GM12878 (cell line): ENCODE results near the gene CFB. TPM values are rescaled to one million over a fixed set of nuclear protein-coding genes. Genes with fewer than 3 reads are reported as not detected.

Experiments
- ATAC-seq: fragments of 200-7000 bp; cut with Tn5 transposase; 3 replicates; pipeline ENCODE4 v1.9.1; 2020; ENCODE audit warnings: mild to moderate bottlenecking, moderate library complexity
- BruUV-seq: library from RNA; stranded (reverse); fragments of 400-500 nt; replicated peaks from 2 replicates; lab custom pipeline; 2021; lab: Mats Ljungman, UMichigan
- CTCF ChIA-PET: fragments of 300-600 bp; sonication (Branson Sonifier 250); formaldehyde crosslinking; extraction: SDS; loops from one replicate; lab custom pipeline; 2021; ENCODE audit warnings: inconsistent platforms; lab: Yijun Ruan, JAX
- POLR2A ChIA-PET: fragments of 350-600 bp; formaldehyde crosslinking; extraction: SDS; loops from one replicate; lab custom pipeline; 2021; ENCODE audit warnings: inconsistent platforms; lab: Charles Lee
- RAD21 ChIA-PET: fragments of 300-600 bp; sonication (Branson Sonifier 250); formaldehyde crosslinking; loops from one replicate; lab custom pipeline; 2023; ENCODE audit warnings: antibody characterized with exemption; ENCODE audit not compliant: unreplicated experiment; lab: Charles Lee
- SMC1A ChIA-PET: fragments of 300-600 bp; sonication (Branson Sonifier 250); formaldehyde crosslinking; loops from one replicate; lab custom pipeline; 2023; ENCODE audit not compliant: unreplicated experiment, uncharacterized antibody; lab: Charles Lee
- DNase-seq: peaks from one replicate; pipeline ENCODE4 v3.0.0-alpha.2; 2011; ENCODE audit warnings: low read depth, low spot score
- FAIRE-seq: peaks from 3 replicates; lab custom pipeline; 2011; peaks lifted over from hg19 to GRCh38; lab: Jason Lieb, UNC
- H2AFZ ChIP-seq: 2 replicates; pipeline ENCODE4 v1.6.0; 2011; ENCODE audit warnings: low read depth, low read length, control low read depth; ENCODE audit not compliant: control insufficient read depth
- H3K27ac ChIP-seq: 2 replicates; pipeline ENCODE4 v1.5.1; 2011; ENCODE audit warnings: control low read depth; ENCODE audit not compliant: control insufficient read depth, insufficient read depth
- H3K27me3 ChIP-seq, 2 experiments: replicated peaks in 1 of 2; 2 replicates each; pipeline versions ENCODE4 v1.6.0 to v1.6.1; 2011; ENCODE audit warnings: low read length in 1 of 2; ENCODE audit not compliant: control insufficient read depth in 2 of 2, insufficient read depth in 2 of 2
- H3K36me3 ChIP-seq, 2 experiments: 2 replicates each; pipeline ENCODE4 v1.5.1; 2011; ENCODE audit warnings: low read length in 1 of 2; ENCODE audit not compliant: control insufficient read depth in 2 of 2, insufficient read depth in 2 of 2
- H3K4me1 ChIP-seq: 2 replicates; pipeline ENCODE4 v1.6.1; 2011; ENCODE audit warnings: mild to moderate bottlenecking, low read length, moderate library complexity, mixed read lengths; ENCODE audit not compliant: control insufficient read depth, insufficient read depth
- H3K4me2 ChIP-seq: 2 replicates; pipeline ENCODE4 v1.6.0; 2011; ENCODE audit warnings: control low read depth; ENCODE audit not compliant: control insufficient read depth, insufficient read depth
- H3K4me3 ChIP-seq: fragments of 200-600 bp; sonication (generic); 2 replicates; pipeline ENCODE4 v1.5.1; 2016
- H3K79me2 ChIP-seq: 2 replicates; pipeline ENCODE4 v1.6.0; 2011; ENCODE audit warnings: low read length; ENCODE audit not compliant: control insufficient read depth, insufficient read depth
- H3K9ac ChIP-seq: 2 replicates; pipeline ENCODE4 v1.8.0; 2011; ENCODE audit warnings: low read length, control low read depth, mixed read lengths; ENCODE audit not compliant: control insufficient read depth, insufficient read depth
- H3K9me3 ChIP-seq: replicated peaks from 3 replicates; pipeline ENCODE4 v1.5.1; 2011; ENCODE audit warnings: mild to moderate bottlenecking, low read length; ENCODE audit not compliant: control insufficient read depth, insufficient read depth
- H4K20me1 ChIP-seq: 2 replicates; pipeline ENCODE4 v1.6.0; 2011; ENCODE audit not compliant: control insufficient read depth, insufficient read depth
- CEBPB ChIP-seq, 2 experiments: fragments of 150-350 bp in 1 of 2; IDR thresholded peaks; 2 replicates each; pipeline ENCODE4 v1.6.1; 2012 to 2014; ENCODE audit warnings: low read depth in 2 of 2, low read length in 2 of 2, borderline replicate concordance in 1 of 2, inconsistent platforms in 1 of 2
- HCFC1 ChIP-seq: fragments of 150-350 bp; IDR thresholded peaks from 2 replicates; pipeline ENCODE4 v1.6.1; 2014; ENCODE audit warnings: low read length
- RAD21 ChIP-seq: IDR thresholded peaks from 2 replicates; pipeline ENCODE4 v1.6.1; 2011; ENCODE audit warnings: mild to moderate bottlenecking, low read depth, low read length, moderate library complexity; ENCODE audit not compliant: insufficient read depth
- SMAD1 ChIP-seq: fragments of 450-650 bp; IDR thresholded peaks from 2 replicates; pipeline ENCODE4 v1.6.1; 2018; ENCODE audit warnings: mild to moderate bottlenecking, low read depth; ENCODE audit not compliant: partially characterized antibody
- SUPT20H ChIP-seq: IDR thresholded peaks from 2 replicates; pipeline ENCODE4 v1.6.1; 2011; ENCODE audit warnings: low read depth, mild to moderate bottlenecking, low read length, moderate library complexity, borderline replicate concordance; ENCODE audit not compliant: control insufficient read depth
- WGBS: methylation state at CpG from one replicate; pipeline ENCODE4 v1.1.6; 2016; ENCODE audit warnings: low lambda C conversion rate; ENCODE audit not compliant: insufficient replicate concordance, insufficient coverage; ENCODE audit errors: missing lambda C conversion rate; 5-methylcytosine and 5-hydroxymethylcytosine counted together
- in situ Hi-C: fragments of 300-500 bp; cut with MboI; formaldehyde crosslinking; loops from 9 replicates; pipeline ENCODE4 v1.14.3; 2018; ENCODE audit warnings: mixed read lengths
- intact Hi-C: fragments of 100-400 bp; cut with micrococcal nuclease; formaldehyde crosslinking; loops from one replicate; pipeline ENCODE4 v1.14.2; 2022; ENCODE audit not compliant: unreplicated experiment
- polyA plus RNA-seq, 11 experiments: library from polyadenylated mRNA; depleted of rRNA in 4 of 11; unstranded in 6 of 11; stranded (reverse) in 5 of 11; fragments of >200 nt; fragmentation: Nextera tagmentation in 4 of 11; fragmentation: Illumina TruSeq in 1 of 11; extraction: Ambion mirVana in 4 of 11; extraction: Trizol in 1 of 11; gene quantifications; 1 replicate in 1 of 11; 2 replicates in 10 of 11; pipeline versions ENCODE4 v1.2.1 to v1.2.3, GENCODE V29; 2011 to 2016; ENCODE audit warnings: inconsistent platforms in 2 of 11, missing spikeins in 2 of 11, low read depth in 1 of 11
- total RNA-seq, 4 experiments: library from RNA; depleted of rRNA in 3 of 4; stranded (reverse); fragments of >200 nt in 3 of 4; fragmentation: Illumina TruSeq in 1 of 4; extraction: Trizol in 1 of 4; gene quantifications; 2 replicates each; pipeline versions ENCODE4 v1.2.1 to v1.2.3, GENCODE V29; 2013 to 2021
- TF ChIP-seq, protein P1 (sequence below): IDR thresholded peaks from 2 replicates; pipeline ENCODE4 v1.6.1; 2011; ENCODE audit warnings: borderline replicate concordance, low read depth, mild to moderate bottlenecking, moderate library complexity, mixed read lengths, low read length; ENCODE audit not compliant: insufficient read depth; ENCODE audit errors: extremely low read length
- TF ChIP-seq, protein P2 (sequence below): fragments of 450-650 bp; IDR thresholded peaks from 2 replicates; pipeline ENCODE4 v1.6.1; 2018; ENCODE audit warnings: borderline replicate concordance, mild to moderate bottlenecking; ENCODE audit not compliant: partially characterized antibody
- TF ChIP-seq, protein P3 (sequence below): fragments of 450-650 bp; formaldehyde crosslinking; IDR thresholded peaks from 2 replicates; pipeline ENCODE4 v1.5.0; 2022; ENCODE audit warnings: mild to moderate bottlenecking, missing genetic modification characterization
- TF ChIP-seq, protein P4 (sequence below): IDR thresholded peaks from 2 replicates; pipeline ENCODE4 v1.6.1; 2012; ENCODE audit warnings: mild to moderate bottlenecking, low read depth, low read length

CFB gene
- total and polyA plus RNA-seq, 10 of the 15 experiments (the other 5 are each of a cell fraction or from before 2014, with no cell fraction given): 0.09 to 1.7 (median 0.44) TPM; not detected in 7

DNA sequence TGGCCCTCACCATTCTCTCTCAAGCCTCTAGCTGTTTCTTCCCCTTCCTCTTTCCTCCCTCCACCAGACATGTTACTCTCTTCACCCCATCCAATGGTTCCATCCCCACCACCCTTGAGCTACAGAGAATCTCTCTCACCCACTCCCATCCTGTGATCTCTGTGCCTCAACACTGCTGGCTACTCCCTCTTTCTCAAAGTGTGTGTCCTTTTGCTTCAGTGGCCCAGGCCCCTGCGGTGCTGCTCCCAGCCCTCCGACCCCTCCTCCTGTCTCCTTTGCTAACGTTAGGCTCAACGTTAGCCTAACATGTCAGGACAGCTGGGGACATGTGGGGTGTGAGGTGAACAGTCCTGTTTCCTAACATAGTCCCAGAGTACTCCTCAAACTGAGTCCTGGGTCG, 7.0 kb downstream of the CFB start:
- no peaks in the 10 kb centered on the region for H3K4me1 ChIP-seq
- H3K4me3 ChIP-seq: no peak overlapping the region
- H4K20me1 ChIP-seq: no peaks in the 10 kb centered on the region
- ChIA-PET CTCF (interaction anchor here (0.6 to 3.3 kb wide), 12 partner anchors 10 to 407 kb away, joined by 3 to 16 read pairs (median 4); partner anchors contain the start of genes DXO and ZBTB12), SMC1A (interaction anchor here (1.2 to 1.3 kb wide), 3 partner anchors 13 to 114 kb away, joined by 3 to 8 read pairs (median 4); no protein-coding TSS in a partner anchor), RAD21 (interaction anchor here (0.8 to 1.1 kb wide), 3 partner anchors 19 to 63 kb away, joined by 3 to 4 read pairs (median 3); partner anchors contain the start of gene DXO), POLR2A (interaction anchor here (0.5 to 0.6 kb wide), 2 partner anchors 35 to 233 kb away, joined by 4 read pairs; no protein-coding TSS in a partner anchor)
- no TSS peak for BruUV-seq
- H3K27ac ChIP-seq: no peak overlapping the region
- intact Hi-C loops: no loop called here
- H3K27me3 ChIP-seq: no peaks in the 10 kb centered on the region
- H3K9me3 ChIP-seq: no peaks in the 10 kb centered on the region
- H3K36me3 ChIP-seq: peaks cover 8 to 21% of the 10 kb centered on the region in 2 experiments
- FAIRE-seq (no peak), DNase-seq (no peak), ATAC-seq (no peak)
- H3K79me2 ChIP-seq: peaks cover 4% of the 10 kb centered on the region; the same call in 1 of the 2 replicates
- H3K9ac ChIP-seq: no peak overlapping the region
- 68% methylated on average over 5 of the region's 5 CpGs for WGBS
- in situ Hi-C loops: no loop called here
- H2AFZ ChIP-seq: no peak overlapping the region
- H3K4me2 ChIP-seq: no peak overlapping the region
- no peak for TF ChIP-seq CEBPB (IDR thresholded peaks at IDR 0.05; ENCODE audit: borderline replicate concordance in 1 of 2, low read depth in 2 of 2, low read length in 2 of 2)
- TF ChIP-seq, protein P1, sequence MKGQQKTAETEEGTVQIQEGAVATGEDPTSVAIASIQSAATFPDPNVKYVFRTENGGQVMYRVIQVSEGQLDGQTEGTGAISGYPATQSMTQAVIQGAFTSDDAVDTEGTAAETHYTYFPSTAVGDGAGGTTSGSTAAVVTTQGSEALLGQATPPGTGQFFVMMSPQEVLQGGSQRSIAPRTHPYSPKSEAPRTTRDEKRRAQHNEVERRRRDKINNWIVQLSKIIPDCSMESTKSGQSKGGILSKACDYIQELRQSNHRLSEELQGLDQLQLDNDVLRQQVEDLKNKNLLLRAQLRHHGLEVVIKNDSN: no peak
- no peak for TF ChIP-seq SMAD1
- TF ChIP-seq SUPT20H: no peak
- TF ChIP-seq RAD21: no peak
- TF ChIP-seq HCFC1: no peak
- TF ChIP-seq, protein P2, sequence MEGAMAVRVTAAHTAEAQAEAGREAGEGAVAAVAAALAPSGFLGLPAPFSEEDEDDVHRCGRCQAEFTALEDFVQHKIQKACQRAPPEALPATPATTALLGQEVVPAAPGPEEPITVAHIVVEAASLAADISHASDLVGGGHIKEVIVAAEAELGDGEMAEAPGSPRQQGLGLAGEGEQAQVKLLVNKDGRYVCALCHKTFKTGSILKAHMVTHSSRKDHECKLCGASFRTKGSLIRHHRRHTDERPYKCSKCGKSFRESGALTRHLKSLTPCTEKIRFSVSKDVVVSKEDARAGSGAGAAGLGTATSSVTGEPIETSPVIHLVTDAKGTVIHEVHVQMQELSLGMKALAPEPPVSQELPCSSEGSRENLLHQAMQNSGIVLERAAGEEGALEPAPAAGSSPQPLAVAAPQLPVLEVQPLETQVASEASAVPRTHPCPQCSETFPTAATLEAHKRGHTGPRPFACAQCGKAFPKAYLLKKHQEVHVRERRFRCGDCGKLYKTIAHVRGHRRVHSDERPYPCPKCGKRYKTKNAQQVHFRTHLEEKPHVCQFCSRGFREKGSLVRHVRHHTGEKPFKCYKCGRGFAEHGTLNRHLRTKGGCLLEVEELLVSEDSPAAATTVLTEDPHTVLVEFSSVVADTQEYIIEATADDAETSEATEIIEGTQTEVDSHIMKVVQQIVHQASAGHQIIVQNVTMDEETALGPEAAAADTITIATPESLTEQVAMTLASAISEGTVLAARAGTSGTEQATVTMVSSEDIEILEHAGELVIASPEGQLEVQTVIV: no peak
- TF ChIP-seq, protein P3, sequence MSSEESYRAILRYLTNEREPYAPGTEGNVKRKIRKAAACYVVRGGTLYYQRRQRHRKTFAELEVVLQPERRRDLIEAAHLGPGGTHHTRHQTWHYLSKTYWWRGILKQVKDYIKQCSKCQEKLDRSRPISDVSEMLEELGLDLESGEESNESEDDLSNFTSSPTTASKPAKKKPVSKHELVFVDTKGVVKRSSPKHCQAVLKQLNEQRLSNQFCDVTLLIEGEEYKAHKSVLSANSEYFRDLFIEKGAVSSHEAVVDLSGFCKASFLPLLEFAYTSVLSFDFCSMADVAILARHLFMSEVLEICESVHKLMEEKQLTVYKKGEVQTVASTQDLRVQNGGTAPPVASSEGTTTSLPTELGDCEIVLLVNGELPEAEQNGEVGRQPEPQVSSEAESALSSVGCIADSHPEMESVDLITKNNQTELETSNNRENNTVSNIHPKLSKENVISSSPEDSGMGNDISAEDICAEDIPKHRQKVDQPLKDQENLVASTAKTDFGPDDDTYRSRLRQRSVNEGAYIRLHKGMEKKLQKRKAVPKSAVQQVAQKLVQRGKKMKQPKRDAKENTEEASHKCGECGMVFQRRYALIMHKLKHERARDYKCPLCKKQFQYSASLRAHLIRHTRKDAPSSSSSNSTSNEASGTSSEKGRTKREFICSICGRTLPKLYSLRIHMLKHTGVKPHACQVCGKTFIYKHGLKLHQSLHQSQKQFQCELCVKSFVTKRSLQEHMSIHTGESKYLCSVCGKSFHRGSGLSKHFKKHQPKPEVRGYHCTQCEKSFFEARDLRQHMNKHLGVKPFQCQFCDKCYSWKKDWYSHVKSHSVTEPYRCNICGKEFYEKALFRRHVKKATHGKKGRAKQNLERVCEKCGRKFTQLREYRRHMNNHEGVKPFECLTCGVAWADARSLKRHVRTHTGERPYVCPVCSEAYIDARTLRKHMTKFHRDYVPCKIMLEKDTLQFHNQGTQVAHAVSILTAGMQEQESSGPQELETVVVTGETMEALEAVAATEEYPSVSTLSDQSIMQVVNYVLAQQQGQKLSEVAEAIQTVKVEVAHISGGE (CRISPR knock-in tag): no peak
- TF ChIP-seq, protein P4, sequence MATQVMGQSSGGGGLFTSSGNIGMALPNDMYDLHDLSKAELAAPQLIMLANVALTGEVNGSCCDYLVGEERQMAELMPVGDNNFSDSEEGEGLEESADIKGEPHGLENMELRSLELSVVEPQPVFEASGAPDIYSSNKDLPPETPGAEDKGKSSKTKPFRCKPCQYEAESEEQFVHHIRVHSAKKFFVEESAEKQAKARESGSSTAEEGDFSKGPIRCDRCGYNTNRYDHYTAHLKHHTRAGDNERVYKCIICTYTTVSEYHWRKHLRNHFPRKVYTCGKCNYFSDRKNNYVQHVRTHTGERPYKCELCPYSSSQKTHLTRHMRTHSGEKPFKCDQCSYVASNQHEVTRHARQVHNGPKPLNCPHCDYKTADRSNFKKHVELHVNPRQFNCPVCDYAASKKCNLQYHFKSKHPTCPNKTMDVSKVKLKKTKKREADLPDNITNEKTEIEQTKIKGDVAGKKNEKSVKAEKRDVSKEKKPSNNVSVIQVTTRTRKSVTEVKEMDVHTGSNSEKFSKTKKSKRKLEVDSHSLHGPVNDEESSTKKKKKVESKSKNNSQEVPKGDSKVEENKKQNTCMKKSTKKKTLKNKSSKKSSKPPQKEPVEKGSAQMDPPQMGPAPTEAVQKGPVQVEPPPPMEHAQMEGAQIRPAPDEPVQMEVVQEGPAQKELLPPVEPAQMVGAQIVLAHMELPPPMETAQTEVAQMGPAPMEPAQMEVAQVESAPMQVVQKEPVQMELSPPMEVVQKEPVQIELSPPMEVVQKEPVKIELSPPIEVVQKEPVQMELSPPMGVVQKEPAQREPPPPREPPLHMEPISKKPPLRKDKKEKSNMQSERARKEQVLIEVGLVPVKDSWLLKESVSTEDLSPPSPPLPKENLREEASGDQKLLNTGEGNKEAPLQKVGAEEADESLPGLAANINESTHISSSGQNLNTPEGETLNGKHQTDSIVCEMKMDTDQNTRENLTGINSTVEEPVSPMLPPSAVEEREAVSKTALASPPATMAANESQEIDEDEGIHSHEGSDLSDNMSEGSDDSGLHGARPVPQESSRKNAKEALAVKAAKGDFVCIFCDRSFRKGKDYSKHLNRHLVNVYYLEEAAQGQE: no peak
